ENCODE results near the gene SHISA4. TPM values are rescaled to one million over a fixed set of nuclear protein-coding genes. Genes with fewer than 3 reads are reported as not detected.

Gene SHISA4
- total and polyA plus RNA-seq, 2 of the 8 experiments (the other 6 are each of a cell fraction or from before 2014, with no cell fraction given) = 7.8 to 28.9 TPM

GRCh38 chr1:201874672-201875071 is 14.0 kb upstream of the SHISA4 start (continued):
- no peak for TF ChIP-seq BCL11A (IDR thresholded peaks at IDR 0.05; ENCODE audit: low read depth in 2 of 2, low read length in 2 of 2)
- no peak for TF ChIP-seq ZNF274 (IDR thresholded peaks at IDR 0.05; ENCODE audit: borderline replicate concordance, extremely low read depth, low read length)
- TF ChIP-seq RBBP5 (IDR thresholded peaks at IDR 0.05; ENCODE audit: borderline replicate concordance, low read depth, low read length) = no peak
- no peak for TF ChIP-seq SP4 (IDR thresholded peaks at IDR 0.05; ENCODE audit: low read length)

All from H1 (cell line).